Measurements from ENCODE around the gene CACNA1I. TPM values are rescaled to one million over a fixed set of nuclear protein-coding genes. Genes with fewer than 3 reads are reported as not detected.

The CACNA1I gene
- total and polyA plus RNA-seq, 11 donors: 0.01 to 0.07 (median 0.04) TPM; not detected in 6

DNA sequence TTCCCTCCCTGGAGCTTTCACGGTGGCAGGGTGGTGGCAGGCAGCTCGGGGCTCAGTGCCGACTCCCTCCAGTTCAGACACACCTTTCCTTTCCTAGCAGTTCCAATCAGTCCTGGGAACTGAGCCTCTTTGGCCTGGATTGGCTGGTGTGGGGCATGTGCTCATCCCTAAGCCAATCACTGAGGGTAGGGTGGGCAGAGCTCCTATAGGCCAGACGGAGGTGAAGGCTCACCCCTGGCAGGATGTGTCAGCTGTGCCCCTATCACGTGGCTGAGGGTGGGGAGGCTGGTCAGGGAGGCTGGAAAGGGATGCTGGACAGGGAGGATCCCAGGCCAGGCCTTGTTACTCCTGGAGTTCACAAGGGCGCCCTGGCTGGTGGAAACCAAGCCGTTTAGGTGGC, 40.2 kb downstream of the CACNA1I start:
- H3K4me3 ChIP-seq: no peak overlapping the region
- no peak for TF ChIP-seq POLR2A (IDR thresholded peaks at IDR 0.05)
- peaks cover 0 to 43% (median 4%) of the 10 kb centered on the region in 9 donors for H3K27me3 ChIP-seq
- H3K27ac ChIP-seq: no peak overlapping the region
- WGBS, 4 donors: 64 to 76% (median 71%) methylated on average over 3 to 7 of the region's 7 CpGs
- DNase-seq: peak in 1 of 5 donors; percentile 38
- no peaks in the 10 kb centered on the region for H3K36me3 ChIP-seq
- no peak for ATAC-seq
- intact Hi-C loops (cut with DNase I): no loop called here
- H3K9me3 ChIP-seq: peaks cover 0 to 11% (median 0%) of the 10 kb centered on the region in 12 donors
- no peaks in the 10 kb centered on the region for H3K4me1 ChIP-seq

DNA sequence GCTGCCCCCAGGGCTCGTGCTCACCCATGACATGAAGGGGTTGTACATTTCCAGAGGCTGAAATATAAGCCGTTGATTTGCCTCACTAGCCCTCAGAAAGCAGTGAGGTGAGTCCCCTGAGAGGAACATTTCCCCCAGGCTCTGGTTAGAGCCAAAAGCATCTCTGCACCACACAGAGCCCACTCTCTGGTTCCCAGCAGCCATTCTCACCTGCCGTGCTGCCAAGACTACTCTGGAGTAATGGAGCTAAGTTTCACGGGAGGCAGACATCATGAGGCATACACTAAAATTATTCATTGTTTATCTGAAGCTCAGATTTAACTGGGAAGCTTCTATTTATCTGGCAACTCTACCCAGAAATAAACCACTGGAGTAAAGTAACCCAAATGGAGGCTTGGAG, 40.8 kb downstream of the CACNA1I start:
- peaks cover 0 to 11% (median 0%) of the 10 kb centered on the region in 12 donors for H3K9me3 ChIP-seq
- ATAC-seq: no peak
- no peak overlapping the region for H3K27ac ChIP-seq
- no peaks in the 10 kb centered on the region for H3K4me1 ChIP-seq
- DNase-seq: no peak
- TF ChIP-seq CTCF (IDR thresholded peaks at IDR 0.05): no peak
- TF ChIP-seq POLR2A (IDR thresholded peaks at IDR 0.05): no peak
- no peaks in the 10 kb centered on the region for H3K36me3 ChIP-seq
- intact Hi-C loops (cut with DNase I): no loop called here
- WGBS, 4 donors: 73 to 89% (median 84%) methylated on average over 4 of the region's 4 CpGs
- H3K4me3 ChIP-seq: no peak overlapping the region
- peaks cover 0 to 49% (median 5%) of the 10 kb centered on the region in 9 donors for H3K27me3 ChIP-seq

- H3K4me1 ChIP-seq: no peaks in the 10 kb centered on the region
- no peak for TF ChIP-seq POLR2A (IDR thresholded peaks at IDR 0.05)
- no peak for TF ChIP-seq CTCF (IDR thresholded peaks at IDR 0.05)
- DNase-seq: peak in 1 of 5 donors; percentile 16
- peaks cover 4 to 46% (median 9%) of the 10 kb centered on the region in 9 donors for H3K27me3 ChIP-seq
- H3K4me3 ChIP-seq: no peak overlapping the region
- H3K36me3 ChIP-seq: no peaks in the 10 kb centered on the region
- ATAC-seq: no peak
- peaks cover 0 to 11% (median 0%) of the 10 kb centered on the region in 12 donors for H3K9me3 ChIP-seq
- no peak overlapping the region for H3K27ac ChIP-seq
- intact Hi-C loops (cut with DNase I): no loop called here
- 67 to 71% (median 69%) methylated on average over 7 of the region's 7 CpGs for WGBS, 4 donors
These were observed 42.4 kb downstream of the CACNA1I start for GRCh38 chr22:39612811-39613548.

DNA sequence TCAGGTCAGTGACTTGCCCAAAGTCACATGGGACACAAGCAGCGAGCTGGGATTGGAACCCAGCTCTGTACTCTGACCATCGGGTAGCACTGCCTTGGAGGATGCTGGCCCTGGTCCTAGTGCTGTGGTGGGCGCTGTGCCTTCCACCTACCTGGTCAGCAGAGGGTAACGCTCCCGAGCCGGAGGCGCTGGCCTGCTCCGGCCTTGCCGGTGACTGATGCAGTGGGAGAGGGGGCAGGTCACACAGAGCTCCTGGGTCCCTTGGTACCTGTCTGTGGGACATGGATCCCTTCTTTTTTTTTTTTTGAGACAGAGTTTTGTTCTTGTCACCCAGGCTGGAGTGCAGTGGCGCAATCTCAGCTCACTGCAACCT, 43.0 kb downstream of the CACNA1I start:
- 90 to 96% (median 94%) methylated on average over 8 to 10 of the region's 10 CpGs for WGBS, 4 donors
- H3K4me3 ChIP-seq: no peak overlapping the region
- intact Hi-C loops (cut with DNase I): no loop called here
- DNase-seq (peak in 1 of 5 donors; percentile 38), ATAC-seq (no peak)
- no peak overlapping the region for H3K27ac ChIP-seq
- TF ChIP-seq CTCF (IDR thresholded peaks at IDR 0.05) (no peak), POLR2A (IDR thresholded peaks at IDR 0.05) (no peak)
- no peaks in the 10 kb centered on the region for H3K36me3 ChIP-seq
- no peaks in the 10 kb centered on the region for H3K4me1 ChIP-seq
- H3K9me3 ChIP-seq: peaks cover 0 to 11% (median 0%) of the 10 kb centered on the region in 12 donors
- H3K27me3 ChIP-seq: peaks cover 4 to 46% (median 11%) of the 10 kb centered on the region in 9 donors
